Fibroblast of lung (primary cell): ENCODE results near the gene JTB. TPM values are rescaled to one million over a fixed set of nuclear protein-coding genes. Genes with fewer than 3 reads are reported as not detected.

Experiments used
- DNase-seq, 2 donors: peaks; one replicate each; pipeline versions ENCODE4 v3.0.0 to v3.0.0-alpha.2; 2010; ENCODE audit warnings: low read depth in 2 of 2
- H2AFZ ChIP-seq: 2 replicates; pipeline ENCODE4 v1.5.1; 2012; ENCODE audit warnings: low read length, control low read depth, inconsistent platforms
- H3K27ac ChIP-seq: 2 replicates; pipeline ENCODE4 v1.5.1; 2011; ENCODE audit warnings: low read length, control low read depth; ENCODE audit not compliant: insufficient read depth
- H3K27me3 ChIP-seq: 2 replicates; pipeline ENCODE4 v1.5.1; 2011; ENCODE audit warnings: mild to moderate bottlenecking, low read length; ENCODE audit not compliant: control insufficient read depth, insufficient read depth
- H3K36me3 ChIP-seq: 2 replicates; pipeline ENCODE4 v1.5.1; 2011; ENCODE audit warnings: low read length; ENCODE audit not compliant: control insufficient read depth, insufficient read depth
- H3K4me1 ChIP-seq: 2 replicates; pipeline ENCODE4 v1.5.1; 2011; ENCODE audit warnings: low read length; ENCODE audit not compliant: control insufficient read depth, insufficient read depth; ENCODE audit errors: extremely low read depth
- H3K4me2 ChIP-seq: 2 replicates; pipeline ENCODE4 v1.5.1; 2011; ENCODE audit warnings: low read length, control low read depth; ENCODE audit not compliant: insufficient read depth; ENCODE audit errors: extremely low read depth
- H3K4me3 ChIP-seq, 4 experiments: fragments of 200-600 bp in 1 of 4; sonication (generic) in 1 of 4; replicated peaks in 1 of 4; 2 replicates each; pipeline ENCODE4 v1.5.1; 2011 to 2016; ENCODE audit warnings: low read length in 4 of 4, low read depth in 3 of 4, mild to moderate bottlenecking in 3 of 4, control low read depth in 2 of 4, inconsistent platforms in 1 of 4, mixed read lengths in 1 of 4; ENCODE audit not compliant: insufficient read depth in 1 of 4; ENCODE audit errors: control extremely low read depth in 1 of 4
- H3K79me2 ChIP-seq: 2 replicates; pipeline ENCODE4 v1.5.1; 2012; ENCODE audit warnings: mild to moderate bottlenecking, low read length, inconsistent platforms; ENCODE audit not compliant: control insufficient read depth, insufficient read depth
- H3K9ac ChIP-seq: 2 replicates; pipeline ENCODE4 v1.5.1; 2011; ENCODE audit warnings: mild to moderate bottlenecking, low read length, control low read depth; ENCODE audit not compliant: insufficient read depth
- H3K9me3 ChIP-seq: 2 replicates; pipeline ENCODE4 v1.5.1; 2012; ENCODE audit warnings: low read depth, low read length; ENCODE audit not compliant: control insufficient read depth, insufficient read depth
- H4K20me1 ChIP-seq: 2 replicates; pipeline ENCODE4 v1.5.1; 2011; ENCODE audit warnings: low read length; ENCODE audit not compliant: control insufficient read depth, insufficient read depth; ENCODE audit errors: extremely low read depth
- EZH2 ChIP-seq: IDR thresholded peaks from 2 replicates; pipeline ENCODE4 v1.5.1; 2012; ENCODE audit warnings: low read length, control low read depth, mild to moderate bottlenecking; ENCODE audit errors: missing control alignments
- polyA plus RNA-seq, 2 donors: library from polyadenylated mRNA; depleted of rRNA in 1 of 2; stranded (reverse) in 1 of 2; unstranded in 1 of 2; fragments of >200 nt; gene quantifications; 2 replicates each; pipeline ENCODE4 v1.2.1, GENCODE V29; 2011 to 2012; ENCODE audit warnings: missing spikeins in 1 of 2
- total RNA-seq: library from RNA; depleted of rRNA; stranded (reverse); fragments of >200 nt; gene quantifications from 2 replicates; pipeline ENCODE4 v1.2.1, GENCODE V29; 2014
- TF ChIP-seq, protein P1 (sequence below), 2 donors: IDR thresholded peaks in 1 of 2; conservative IDR thresholded peaks in 1 of 2; 1 replicate in 1 of 2; 2 replicates in 1 of 2; pipeline ENCODE4 v1.5.1; 2011 to 2012; ENCODE audit warnings: low read length in 2 of 2, control low read depth in 1 of 2, inconsistent platforms in 1 of 2, low read depth in 1 of 2, mild to moderate bottlenecking in 1 of 2

JTB gene
- total and polyA plus RNA-seq, 2 donors (not counting 1 experiment from before 2014, with no cell fraction given) = 98.9 to 123 TPM

DNA sequence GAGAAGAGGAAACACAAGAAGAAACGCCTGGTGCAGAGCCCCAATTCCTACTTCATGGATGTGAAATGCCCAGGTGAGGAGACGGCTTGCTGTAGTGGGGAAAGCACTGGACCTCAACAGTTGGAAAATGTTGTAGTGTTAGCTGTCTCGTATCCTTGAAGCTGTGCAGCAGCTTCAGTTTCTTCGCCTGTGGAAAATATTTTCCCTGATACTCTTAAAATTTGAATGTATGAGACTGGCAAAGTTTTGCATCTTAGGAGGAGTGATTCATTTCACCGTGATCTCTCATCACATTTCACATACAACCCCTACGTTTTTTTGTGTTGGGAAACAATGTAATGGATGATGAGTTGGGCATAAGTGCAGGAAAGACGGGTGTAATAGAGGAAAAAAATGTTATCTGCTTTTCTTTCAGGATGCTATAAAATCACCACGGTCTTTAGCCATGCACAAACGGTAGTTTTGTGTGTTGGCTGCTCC, 13.7 kb upstream of the JTB start:
- Histone ChIP-seq H3K36me3 (peaks cover 9% of the 10 kb centered on the region), H3K27me3 (no peaks in the 10 kb centered on the region), H3K27ac (peak overlapping the region; percentile 99), H4K20me1 (no peaks in the 10 kb centered on the region), H3K4me3 (peak overlapping the region; percentile 94 to 99 (median 98)), H3K9me3 (no peaks in the 10 kb centered on the region), H3K4me1 (peaks cover 4% of the 10 kb centered on the region), H3K4me2 (peak overlapping the region; percentile 98), H3K79me2 (peaks cover 19% of the 10 kb centered on the region), H3K9ac (peak overlapping the region; percentile 99), H2AFZ (no peak overlapping the region)
- no peak for DNase-seq
- no peak for TF ChIP-seq EZH2
- TF ChIP-seq, protein P1, sequence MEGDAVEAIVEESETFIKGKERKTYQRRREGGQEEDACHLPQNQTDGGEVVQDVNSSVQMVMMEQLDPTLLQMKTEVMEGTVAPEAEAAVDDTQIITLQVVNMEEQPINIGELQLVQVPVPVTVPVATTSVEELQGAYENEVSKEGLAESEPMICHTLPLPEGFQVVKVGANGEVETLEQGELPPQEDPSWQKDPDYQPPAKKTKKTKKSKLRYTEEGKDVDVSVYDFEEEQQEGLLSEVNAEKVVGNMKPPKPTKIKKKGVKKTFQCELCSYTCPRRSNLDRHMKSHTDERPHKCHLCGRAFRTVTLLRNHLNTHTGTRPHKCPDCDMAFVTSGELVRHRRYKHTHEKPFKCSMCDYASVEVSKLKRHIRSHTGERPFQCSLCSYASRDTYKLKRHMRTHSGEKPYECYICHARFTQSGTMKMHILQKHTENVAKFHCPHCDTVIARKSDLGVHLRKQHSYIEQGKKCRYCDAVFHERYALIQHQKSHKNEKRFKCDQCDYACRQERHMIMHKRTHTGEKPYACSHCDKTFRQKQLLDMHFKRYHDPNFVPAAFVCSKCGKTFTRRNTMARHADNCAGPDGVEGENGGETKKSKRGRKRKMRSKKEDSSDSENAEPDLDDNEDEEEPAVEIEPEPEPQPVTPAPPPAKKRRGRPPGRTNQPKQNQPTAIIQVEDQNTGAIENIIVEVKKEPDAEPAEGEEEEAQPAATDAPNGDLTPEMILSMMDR (conservative IDR thresholded peaks at IDR 0.05 in 1 of 2, IDR thresholded peaks at IDR 0.05 in 1 of 2; ENCODE audit: low read depth in 1 of 2, low read length in 2 of 2) = no peak

DNA sequence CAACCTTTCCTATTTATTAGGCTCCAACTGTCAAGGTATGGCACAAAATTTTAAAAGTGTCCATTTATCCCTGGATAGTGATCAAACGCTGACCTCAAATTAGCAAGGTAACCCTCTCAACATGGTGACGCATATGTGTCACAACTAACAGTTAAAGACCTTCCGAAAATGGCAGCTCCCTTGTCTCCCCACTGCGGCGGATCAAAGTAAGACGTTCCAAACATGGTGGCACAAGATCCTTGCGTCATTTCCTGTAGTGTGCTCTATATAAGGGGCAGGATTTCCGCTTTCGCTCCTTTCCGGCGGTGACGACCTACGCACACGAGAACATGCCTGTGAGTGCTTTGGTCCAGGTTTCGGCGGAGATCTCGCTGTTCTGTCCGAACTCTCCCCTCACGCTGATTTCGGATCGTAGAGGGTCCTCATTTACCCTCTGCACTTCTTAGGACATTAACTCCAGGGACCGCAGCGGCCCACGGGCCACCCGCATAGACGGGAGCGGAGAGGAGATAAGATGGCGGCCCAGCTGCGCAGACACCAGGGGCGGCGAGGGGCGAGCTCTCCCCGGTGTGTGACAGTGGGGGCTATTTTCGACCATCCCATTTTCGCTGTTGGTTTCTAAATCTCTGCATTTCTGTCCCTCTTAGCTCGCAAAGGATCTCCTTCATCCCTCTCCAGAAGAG, 13.1 kb upstream of the JTB start, which contains the start of gene RPS27:
Gene RPS27 (plus strand): TSS at position 295 of the 683 bp plus-strand sequence. CDS start 35 bp downstream, at position 330.
- H3K27ac ChIP-seq = peak within 1 kb of the TSS; percentile 99
- DNase-seq = peak; percentile 97 to 99
- H3K4me2 ChIP-seq = peak within 1 kb of the TSS; percentile 98
- peak within 1 kb of the TSS; percentile 99 for H3K9ac ChIP-seq
- H3K4me1 ChIP-seq = peaks cover 4% of the 10 kb centered on the region
- peaks cover 22% of the 10 kb centered on the region for H3K79me2 ChIP-seq
- H4K20me1 ChIP-seq = no peaks in the 10 kb centered on the region
- peaks cover 9% of the 10 kb centered on the region for H3K36me3 ChIP-seq
- H3K4me3 ChIP-seq = peak within 1 kb of the TSS; percentile 94 to 99 (median 98)
- H3K27me3 ChIP-seq = no peaks in the 10 kb centered on the region
- peak within 1 kb of the TSS; percentile 87 for H2AFZ ChIP-seq
- TF ChIP-seq, protein P1 (conservative IDR thresholded peaks at IDR 0.05 in 1 of 2, IDR thresholded peaks at IDR 0.05 in 1 of 2; ENCODE audit: low read depth in 1 of 2, low read length in 2 of 2) = no peak
- TF ChIP-seq EZH2 = no peak
- no peaks in the 10 kb centered on the region for H3K9me3 ChIP-seq

DNA sequence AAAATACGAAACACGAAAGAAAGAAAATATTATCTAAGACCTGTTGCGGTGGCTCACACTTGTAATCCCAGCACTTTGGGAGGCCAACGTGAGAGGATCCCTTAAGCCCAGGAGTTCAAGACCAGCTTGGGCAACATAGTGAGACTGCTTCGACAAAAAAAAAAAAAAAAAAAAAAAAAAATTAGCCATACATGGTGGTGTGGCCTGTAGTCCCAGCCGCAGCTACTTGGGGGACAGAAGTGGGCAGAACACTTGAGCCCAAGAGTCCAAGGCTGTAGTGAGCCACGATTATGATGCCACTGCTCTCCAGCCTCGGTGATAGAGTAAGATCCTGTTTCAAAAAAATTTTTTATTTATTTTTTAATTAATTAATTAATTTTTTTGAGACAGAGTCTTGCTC, 10.1 kb upstream of the JTB start:
- no peaks in the 10 kb centered on the region for H3K9me3 ChIP-seq
- no peaks in the 10 kb centered on the region for H3K27me3 ChIP-seq
- no peak overlapping the region for H3K9ac ChIP-seq
- DNase-seq = no peak
- H3K36me3 ChIP-seq = peaks cover 9% of the 10 kb centered on the region
- peaks cover 7% of the 10 kb centered on the region for H3K4me1 ChIP-seq
- peaks cover 29% of the 10 kb centered on the region for H3K79me2 ChIP-seq
- H3K27ac ChIP-seq = no peak overlapping the region
- H3K4me2 ChIP-seq = no peak overlapping the region
- no peak overlapping the region for H3K4me3 ChIP-seq
- no peak overlapping the region for H2AFZ ChIP-seq
- TF ChIP-seq EZH2 = no peak
- TF ChIP-seq, protein P1 (conservative IDR thresholded peaks at IDR 0.05 in 1 of 2, IDR thresholded peaks at IDR 0.05 in 1 of 2; ENCODE audit: low read depth in 1 of 2, low read length in 2 of 2) = no peak
- H4K20me1 ChIP-seq = no peaks in the 10 kb centered on the region
